Measurements from ENCODE around the gene BPI. TPM values are rescaled to one million over a fixed set of nuclear protein-coding genes. Genes with fewer than 3 reads are reported as not detected.
"Not testable (repeated sequence)": the region's sequence is repeated elsewhere in the genome, so short reads cannot be mapped to it uniquely, and the experiment has no call there.

BPI gene
- 1 to 10 TPM in 2 of 12 donors, under 1 TPM in 7, not detected in 3; 0.44 to 5.8 (median 0.53) TPM for polyA plus RNA-seq (ENCODE audit: insufficient read length in 12 of 12)
- long read RNA-seq, donor 1, result 0 reads
- long read RNA-seq, donor 2, result 0 reads
- long read RNA-seq, donor 3, result 0 reads
- long read RNA-seq, donor 4, result 0 reads
- long read RNA-seq, donor 5, result 0 reads
- long read RNA-seq, donor 6, result 0 reads
- long read RNA-seq, donor 7, result 0 reads
- long read RNA-seq, donor 8, result 0 reads
- long read RNA-seq, donor 9, result 0 reads
- long read RNA-seq, donor 10, result 0 reads
- long read RNA-seq, donor 11, result 0 reads

DNA sequence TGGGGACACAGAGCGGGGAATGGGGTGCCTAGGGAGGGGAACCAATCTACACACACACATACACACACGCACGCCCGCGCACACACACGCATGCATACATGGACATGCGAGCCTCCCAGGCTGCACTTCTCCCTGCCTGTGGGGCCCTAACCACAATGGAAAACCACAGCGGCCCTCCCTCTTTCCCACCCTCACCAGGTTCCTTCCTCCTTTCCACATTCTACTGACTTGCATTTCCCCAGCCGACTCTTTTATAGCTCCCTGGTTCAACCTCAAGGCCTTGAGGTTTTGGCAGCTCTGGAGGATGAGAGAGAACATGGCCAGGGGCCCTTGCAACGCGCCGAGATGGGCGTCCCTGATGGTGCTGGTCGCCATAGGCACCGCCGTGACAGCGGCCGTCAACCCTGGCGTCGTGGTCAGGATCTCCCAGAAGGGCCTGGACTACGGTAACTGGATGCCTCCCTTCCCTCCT is at the start of gene BPI:
TSS of gene BPI (plus strand) at position 249 of the 472 bp plus-strand sequence. CDS start at position 317, 68 bp downstream.
- peak; percentile 27 for DNase-seq

DNA sequence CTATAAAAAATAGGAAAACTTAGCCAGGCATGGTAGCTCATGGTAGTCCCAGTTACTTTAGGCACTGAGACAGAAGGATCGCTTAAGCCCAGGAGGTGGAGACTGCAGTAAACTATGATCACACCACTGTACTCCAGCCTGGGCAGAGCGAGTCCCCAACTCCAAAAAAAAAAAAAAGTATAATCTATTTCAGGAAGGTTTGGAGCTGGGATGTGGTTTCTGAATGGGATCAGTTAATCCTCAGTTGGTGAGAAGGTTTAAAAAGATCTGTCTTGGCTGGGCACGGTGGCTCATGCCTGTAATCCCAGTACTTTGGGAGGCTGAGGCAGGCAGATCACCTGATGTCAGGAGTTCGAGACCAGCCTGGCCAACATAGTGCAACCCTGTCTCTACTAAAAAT is 49.3 kb upstream of the BPI start:
- DNase-seq, result not testable (repeated sequence)

DNA sequence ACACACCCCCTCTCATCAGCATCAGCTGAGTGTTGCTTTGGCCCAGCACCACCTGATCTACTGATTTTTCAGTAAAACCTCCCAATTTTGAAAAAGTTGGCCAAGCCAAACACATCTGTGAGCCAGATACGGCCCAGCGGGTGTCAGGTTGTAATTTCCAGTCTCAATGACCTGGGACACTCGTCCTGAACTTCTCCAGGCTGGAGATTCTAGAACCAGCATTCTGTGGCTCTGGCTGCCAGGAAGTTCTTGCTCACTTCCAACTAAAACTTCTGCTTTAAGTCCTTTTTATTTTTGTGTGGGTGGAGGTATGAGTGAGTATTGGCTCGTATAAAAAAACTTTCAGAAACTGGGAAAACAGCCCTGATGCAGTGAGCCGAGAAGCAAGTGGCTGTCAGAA is 48.6 kb upstream of the BPI start:
- DNase-seq, result peak; percentile 59

DNA sequence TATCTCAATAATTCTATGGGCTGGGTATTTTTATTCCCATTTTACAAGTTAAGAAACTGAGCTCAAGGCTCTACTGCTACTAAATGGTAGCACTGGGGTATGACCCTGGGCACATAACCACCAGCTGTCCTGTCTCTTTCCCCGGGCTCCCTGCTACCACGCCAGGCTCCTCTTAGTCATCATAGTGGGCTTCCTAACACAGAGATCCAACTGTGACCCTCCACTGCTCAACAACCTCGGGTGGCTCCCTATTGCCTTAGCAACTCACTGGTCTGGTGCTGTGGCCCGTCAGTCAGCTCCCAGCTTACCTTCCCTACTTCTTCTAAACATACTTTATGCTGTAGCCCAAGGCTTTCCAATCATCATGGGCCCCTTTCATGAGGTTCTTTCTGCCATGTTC is 47.9 kb upstream of the BPI start:
- DNase-seq, result no peak

DNA sequence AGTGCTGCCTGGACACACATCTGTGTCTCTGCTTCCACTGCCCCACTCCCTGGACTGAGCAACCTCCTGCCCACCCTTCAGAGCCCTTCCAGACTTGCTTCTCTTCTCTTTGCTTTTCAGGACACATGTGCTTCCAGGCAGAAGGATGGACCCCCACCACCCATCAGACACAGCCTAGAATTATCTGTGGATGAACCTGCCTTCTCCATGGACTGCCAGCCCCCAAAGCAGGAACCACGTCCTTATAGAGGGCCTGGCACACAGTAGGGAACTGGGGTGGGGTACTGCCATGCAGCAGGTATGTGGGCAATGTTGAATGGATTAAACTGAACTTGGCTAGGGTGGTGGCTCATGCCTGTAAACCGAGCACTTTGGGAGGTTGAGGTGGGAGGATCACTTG is 47.0 kb upstream of the BPI start:
- DNase-seq, result no peak

DNA sequence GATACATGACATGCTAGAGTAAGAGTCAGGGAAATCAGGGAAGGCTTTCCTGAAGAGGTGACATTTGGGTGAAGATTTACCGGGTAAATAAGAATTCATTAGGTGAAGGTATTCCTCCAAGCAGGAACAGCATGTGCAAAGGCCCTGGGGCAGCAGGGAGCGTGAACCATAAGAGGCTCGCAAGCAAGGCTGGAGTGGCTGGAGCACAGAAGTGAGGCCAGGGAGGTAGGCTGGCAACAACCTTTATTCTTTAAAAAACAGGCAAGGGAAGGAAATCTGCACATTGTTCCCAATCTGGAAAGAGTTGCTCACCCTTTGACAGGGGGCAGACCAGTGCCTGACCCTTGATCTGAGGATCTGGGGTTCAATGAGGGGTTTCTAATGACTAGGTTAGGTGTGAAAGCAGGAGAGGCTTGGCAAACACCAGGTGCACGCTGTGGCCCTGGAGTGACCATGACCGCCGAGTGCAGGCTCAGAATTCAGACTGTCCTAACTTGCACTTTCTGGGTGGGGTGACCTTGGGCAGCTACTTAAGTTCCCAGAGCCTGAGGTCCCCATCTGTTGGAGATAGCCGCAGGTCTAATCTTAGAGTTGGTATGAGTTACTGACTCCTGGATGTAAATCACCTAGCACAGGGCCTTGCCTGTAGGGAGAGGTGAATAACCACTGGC is 45.3 kb upstream of the BPI start:
- no peak for DNase-seq

DNA sequence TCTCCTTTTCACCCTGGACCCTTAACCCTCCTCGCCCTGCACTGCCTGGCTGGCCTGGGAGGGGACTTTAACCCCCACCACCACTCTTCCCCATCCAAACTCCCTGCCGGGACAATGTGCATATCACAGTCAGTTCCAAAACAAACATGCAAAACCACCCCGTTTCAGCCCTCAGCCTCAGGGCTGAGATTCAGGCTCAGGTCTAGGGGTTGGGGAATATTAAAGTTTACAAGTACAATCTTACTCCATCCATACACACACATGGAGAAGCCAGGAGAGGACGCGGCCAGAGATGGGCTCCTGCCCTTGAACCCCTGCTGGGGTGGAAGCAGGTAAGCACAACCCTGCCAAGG is 44.0 kb upstream of the BPI start:
- no peak for DNase-seq

DNA sequence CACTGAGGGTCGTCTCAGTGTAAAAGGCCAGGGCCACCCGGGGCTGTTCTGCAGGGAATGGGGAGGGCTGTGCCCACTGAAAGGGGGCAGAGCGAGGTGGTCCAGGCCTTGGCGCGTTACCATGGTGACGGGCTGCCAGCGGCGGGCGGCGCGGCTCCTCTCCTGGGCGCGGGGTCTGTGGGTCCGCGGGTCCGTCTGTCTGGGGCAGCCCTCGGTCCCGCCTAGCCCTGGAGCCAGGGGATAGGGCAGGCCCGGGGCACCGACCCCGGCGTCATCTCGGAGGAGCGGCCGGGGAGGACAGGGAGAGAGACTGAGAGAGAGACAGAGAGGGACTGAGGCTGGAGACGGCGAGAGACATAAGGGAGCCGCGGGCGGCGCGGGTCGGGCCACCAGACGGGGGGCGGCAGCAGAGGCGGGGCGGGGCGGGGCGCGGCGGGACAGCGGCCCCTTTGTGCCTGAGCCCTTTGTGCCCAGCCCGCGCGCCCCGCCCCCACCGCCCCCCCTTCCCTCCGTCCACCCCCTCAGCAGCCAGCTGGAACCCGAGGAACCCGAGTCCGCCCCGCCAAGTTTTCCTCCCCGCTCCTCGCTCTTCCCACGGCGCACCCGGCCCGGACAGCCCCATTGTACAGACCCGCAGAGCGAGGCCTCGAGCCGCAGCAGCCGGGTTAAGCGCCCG is 43.4 kb upstream of the BPI start, which contains the start of gene KIAA1755:
TSS of gene KIAA1755 (minus strand) at position 358 of the 676 bp plus-strand sequence. CDS start at position 123, 235 bp downstream.
- DNase-seq, result peak; percentile 42

DNA sequence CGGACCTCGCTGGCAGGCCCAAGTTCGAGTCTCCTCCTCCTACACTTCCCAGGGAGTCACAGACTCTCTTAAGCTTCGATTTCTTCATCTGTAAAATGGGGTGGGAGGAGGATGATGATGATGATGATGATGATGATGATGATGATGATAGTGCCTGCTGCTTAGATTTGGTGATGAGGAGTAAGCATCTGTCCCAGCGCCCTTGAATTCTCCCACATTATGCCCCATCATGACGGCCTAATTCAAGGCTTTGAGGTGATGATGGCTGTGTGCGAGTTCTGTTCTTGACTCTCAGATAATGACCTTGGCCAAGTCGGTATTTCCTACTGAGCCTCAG is 42.9 kb upstream of the BPI start:
- DNase-seq, result no peak

DNA sequence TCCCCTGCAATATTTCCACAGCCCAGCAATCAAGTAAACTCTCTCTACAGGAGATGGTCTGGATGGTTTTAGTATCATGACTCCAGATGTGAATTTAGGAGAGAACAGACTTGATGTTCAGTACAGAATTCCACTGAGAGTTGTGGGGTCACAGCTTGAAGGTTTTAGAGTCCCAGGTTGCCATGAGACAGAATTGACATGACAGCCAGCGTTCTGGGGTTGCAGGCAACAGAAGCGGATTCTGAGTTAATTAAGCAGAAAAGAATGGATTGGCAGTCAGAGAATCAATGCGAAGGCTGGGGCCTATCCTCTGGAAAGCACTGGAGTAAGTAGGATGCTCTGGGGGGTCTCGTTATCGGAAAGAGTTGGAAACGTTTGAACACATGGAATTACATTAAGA is 41.0 kb upstream of the BPI start:
- no peak for DNase-seq

DNA sequence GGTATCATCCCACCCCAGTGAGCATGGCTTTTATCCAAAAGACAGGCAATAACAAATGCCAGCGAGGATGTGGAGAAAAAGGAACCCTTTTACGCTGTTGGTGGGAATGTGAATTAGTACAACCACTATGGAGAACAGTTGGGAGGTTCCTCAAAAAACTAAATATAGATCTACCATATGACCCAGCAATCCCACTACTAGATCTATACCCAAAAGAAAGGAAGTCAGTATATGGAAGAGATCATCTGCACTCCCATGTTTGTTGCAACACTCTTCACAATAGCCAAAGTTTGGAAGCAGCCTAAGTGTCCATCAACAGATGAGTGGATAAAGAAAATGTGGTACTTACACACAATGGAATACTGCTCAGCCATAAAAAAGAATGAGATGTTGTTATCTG is 37.5 kb upstream of the BPI start:
- DNase-seq, result no peak

DNA sequence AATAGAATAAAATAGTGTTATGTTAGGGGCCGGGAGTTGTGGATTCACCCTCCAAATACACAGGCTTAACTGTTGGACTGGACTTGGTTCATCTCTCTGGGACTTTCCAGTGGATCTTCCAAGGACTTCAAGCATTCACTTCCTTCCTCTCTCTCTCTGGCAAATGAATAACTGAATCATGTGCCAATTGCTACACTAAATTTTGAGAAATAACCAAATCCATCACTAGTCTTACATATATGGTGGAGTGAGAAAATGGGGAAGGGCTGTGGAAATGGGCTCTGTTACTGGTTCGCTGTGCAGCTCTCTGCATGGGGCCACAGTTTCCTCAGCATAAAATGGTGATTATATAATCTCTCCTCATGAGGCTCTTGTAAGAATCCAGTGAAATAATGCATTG is 36.7 kb upstream of the BPI start:
- no peak for DNase-seq

DNA sequence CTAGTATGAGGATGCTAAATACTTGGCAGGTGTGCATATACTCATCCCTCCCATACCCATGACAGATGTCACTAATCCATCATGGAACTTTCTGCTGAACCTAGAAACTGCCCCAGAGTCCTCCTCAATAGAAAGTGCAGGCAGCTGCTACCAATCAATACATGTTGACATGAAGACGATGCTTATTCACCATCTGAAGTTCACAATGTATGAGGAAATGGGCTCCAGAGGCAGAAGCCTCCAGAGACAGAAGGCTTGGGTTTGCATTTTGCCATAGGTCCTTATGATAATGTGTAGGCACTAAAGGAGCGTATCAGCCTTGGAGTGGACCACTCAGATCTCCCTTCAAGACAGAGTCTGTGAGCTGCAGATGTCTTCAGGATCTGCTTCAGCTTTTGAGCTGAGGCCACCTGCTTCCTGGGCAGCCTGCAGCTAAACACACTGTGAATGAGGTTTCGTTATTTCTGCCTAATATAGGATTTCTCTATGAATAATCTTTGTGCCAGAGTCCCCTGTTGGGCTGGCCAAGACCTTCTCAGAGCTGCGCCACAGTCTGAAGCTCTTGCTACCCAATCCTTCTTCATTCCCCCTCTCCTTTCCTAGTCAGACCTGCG is 35.9 kb upstream of the BPI start:
- DNase-seq, result no peak

DNA sequence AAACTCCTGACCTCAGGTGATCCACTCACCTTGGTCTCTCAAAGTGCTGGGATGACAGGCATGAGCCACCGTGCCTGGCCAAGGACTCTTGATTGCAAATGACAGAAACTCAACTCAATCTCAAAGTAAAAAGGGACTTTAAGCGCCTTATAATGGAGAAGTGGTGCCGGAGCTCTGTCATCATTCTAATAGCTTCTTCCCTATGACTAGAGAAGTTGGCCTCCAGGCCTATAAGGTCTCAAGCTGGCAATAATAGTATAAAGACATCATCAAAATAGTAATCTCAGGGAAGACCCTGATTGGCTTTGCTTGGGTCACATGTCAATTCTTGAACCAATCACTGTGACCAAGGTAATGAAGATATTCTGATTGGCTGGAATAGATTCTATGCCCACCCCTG is 34.9 kb upstream of the BPI start:
- no peak for DNase-seq

DNA sequence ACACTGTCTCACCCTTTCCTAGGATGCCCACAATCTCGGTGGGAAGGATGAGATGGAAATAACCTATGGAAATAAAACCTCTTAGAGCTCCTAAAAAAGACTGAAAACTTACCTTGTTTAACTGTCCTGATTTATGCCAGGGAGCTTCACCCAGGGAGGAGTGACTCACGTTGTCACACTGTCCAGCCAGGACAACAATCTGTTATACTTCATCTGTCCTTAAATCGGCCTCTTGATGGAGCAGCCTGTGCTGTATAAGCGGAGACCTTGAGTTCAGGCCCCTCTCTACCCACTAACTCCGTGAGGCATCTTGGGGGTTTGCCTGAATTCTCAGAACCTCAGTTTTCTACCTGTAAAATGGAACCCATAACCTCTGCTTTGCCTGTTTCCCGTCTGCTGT is 34.2 kb upstream of the BPI start:
- no peak for DNase-seq

DNA sequence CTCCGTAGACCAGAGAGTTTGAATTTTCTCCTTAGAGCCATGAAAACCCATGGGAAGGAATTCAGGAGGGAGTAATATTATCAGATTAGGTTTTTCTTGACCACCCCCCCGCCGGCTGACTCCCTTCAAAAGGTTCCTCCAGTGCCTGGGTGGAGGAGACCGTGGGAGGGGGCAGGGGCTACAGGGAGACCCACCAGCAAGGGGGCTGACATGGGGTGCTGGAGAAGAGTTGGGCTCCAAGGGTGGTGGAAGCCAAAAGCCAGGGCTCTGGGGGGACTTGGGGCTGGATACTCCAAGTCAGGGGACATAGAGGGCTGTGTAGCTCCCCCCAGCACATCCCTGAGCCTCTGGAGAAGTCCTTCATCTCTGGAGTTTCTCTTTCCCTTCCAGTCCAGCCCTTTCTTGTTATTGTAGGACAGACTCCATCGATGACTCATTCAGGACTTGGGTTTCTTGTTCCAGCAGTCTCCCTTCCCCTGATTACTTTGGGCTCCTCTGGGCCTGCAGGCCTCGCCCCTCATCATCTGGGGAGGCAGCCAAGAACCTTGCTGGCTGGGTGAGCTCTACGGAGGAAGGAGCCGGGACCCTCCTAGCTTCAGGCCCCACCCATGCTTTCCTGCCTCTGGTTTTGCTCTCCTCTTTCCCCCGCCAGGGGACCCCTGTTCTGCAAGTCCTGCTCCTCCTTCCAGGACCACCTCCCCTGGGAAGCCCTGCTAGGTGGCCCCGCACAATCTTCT is 32.9 kb upstream of the BPI start:
- peak; percentile 87 for DNase-seq

DNA sequence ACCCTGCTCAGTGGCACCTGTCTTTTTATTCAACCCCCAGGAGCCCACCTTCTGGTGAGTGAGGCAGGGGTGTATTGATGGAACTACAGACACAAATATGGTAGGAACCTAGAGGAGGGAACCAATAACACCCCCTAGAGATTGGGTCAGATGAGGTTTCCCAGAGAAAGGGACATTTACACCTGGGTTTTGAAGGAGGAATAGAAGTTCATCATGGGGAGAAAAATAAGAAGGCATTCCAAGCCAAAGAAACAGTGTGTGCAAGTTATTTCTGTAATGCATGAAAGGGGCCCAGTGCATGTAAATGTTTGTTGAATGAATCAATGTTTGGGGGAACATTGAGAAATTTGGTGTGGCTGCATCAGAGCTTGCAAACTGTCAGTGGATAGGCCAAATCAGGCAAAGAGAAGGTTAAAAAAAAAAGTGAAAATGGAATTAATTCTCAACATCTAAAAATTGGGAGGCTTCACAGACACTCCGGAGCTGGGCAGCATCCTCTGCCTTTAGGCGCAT is 32.3 kb upstream of the BPI start:
- DNase-seq, result no peak

DNA sequence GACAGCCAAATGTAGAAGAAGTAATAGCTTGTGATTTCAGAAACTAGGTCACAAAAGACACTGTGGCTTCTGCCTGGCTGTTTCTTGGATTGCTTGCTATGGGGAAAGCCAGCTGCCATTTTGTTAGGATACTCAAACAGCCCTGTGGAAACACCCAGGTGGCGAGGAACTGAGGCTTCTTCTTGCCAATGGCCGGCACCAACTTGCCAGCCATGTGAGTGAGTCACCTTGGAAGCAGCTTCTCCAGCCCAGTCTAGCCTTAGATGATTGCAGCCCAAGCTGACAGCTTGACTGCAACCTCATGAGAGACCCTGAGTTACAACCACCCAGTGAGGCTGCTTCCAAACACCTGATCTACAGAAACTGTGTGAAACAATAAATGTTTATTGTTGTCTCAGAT is 31.6 kb upstream of the BPI start:
- DNase-seq, result no peak

DNA sequence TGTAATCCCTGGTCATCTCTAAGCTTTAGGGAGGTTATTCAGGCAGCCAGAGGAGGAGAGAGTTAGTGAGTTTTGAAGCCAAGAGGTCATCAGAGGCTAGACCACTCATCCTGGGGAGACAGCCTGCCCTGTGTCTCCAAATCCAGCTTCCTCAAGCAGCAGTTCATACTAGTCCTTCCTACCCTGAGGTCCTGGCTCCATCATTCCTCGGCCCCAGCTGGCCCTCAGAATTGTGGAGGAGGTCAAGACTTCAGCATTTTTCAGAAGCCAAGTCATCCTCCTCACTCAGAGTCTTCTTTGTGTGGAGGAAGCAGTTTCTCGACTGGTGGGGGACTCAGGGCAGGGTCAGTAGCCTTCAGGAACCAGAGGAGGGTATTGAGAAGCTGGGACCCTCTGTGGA is 31.0 kb upstream of the BPI start:
- no peak for DNase-seq

DNA sequence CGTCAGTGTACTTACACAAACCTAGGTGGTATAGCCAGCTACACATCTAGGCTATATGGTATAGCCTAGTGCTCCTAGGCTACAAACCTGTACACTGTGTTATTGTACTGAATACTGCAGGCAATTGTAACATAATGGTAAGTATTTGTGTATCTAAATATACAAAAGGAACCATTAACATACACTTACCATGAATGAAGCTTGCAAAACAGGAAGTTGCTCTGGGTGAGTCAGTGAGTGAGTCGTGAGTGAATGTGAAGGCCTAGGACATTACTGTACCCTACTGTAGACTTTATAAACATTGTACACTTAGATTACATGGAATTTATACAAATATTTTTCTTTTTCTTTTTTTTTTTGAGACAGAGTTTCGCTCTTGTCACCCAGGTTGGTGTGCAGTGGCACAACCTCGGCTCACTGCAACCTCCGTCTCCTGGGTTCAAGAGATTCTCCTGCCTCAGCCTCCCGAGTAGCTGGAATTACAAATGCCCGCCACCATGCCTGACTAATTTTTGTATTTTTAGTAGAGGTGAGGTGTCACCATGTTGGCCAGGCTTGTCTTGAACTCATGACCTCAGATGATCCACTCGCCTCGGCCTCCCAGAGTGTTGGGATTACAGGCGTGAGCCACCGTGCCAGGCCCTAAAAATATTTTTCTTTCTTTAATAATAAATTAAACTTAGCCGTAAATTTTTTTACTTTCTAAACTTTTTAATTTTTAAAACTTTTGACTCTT is 28.0 kb upstream of the BPI start:
- DNase-seq, result no peak

DNA sequence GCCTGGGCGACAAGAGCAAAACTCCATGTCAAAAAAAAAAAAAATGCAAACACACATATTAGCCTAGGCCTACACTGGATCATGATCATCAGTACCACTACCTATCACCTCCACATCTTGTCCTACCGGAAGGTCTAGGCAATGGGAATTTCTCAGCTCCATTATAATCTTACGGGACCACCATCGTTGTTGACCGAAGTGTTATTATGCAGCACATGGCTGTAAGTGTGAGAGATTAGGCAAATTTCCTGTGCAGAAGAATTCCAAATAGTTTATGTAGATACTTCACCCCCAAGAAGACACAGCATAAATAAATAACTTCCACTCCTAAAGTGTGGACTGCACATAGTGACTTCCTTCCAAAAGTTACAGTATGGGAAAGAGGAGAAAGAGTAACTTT is 26.7 kb upstream of the BPI start:
- DNase-seq, result no peak

Data from muscle of arm (tissue), 14 donors.